Neural progenitor cell (in vitro differentiated cells): ENCODE data around the gene TICRR. TPM values are rescaled to one million over a fixed set of nuclear protein-coding genes. Genes with fewer than 3 reads are reported as not detected.

ENCODE experiments used
- DNase-seq: peaks from one replicate; pipeline ENCODE4 v3.0.0-alpha.2; 2016; ENCODE audit warnings: low spot score
- H2AFZ ChIP-seq: fragments of 200-600 bp; sonication (generic); replicated peaks from 2 replicates; pipeline ENCODE4 v1.6.1; 2016; ENCODE audit warnings: antibody characterized with exemption
- H3F3A ChIP-seq: fragments of 200-600 bp; sonication (generic); 2 replicates; pipeline ENCODE4 v1.6.1; 2016; ENCODE audit warnings: antibody characterized with exemption, low read depth
- H3K27ac ChIP-seq: fragments of 200-600 bp; sonication (generic); 2 replicates; pipeline ENCODE4 v1.5.1; 2016; ENCODE audit warnings: mild to moderate bottlenecking
- H3K27me3 ChIP-seq: fragments of 200-600 bp; sonication (generic); 2 replicates; pipeline ENCODE4 v1.6.1; 2016; ENCODE audit warnings: mild to moderate bottlenecking, moderate library complexity
- H3K36me3 ChIP-seq: fragments of 200-600 bp; sonication (generic); 2 replicates; pipeline ENCODE4 v1.5.1; 2016
- H3K4me1 ChIP-seq: fragments of 200-600 bp; sonication (generic); 2 replicates; pipeline ENCODE4 v1.6.1; 2016; ENCODE audit warnings: mixed run types
- H3K4me2 ChIP-seq: fragments of 200-600 bp; sonication (generic); 2 replicates; pipeline ENCODE4 v1.6.1; 2016
- H3K4me3 ChIP-seq: fragments of 200-600 bp; sonication (generic); 2 replicates; pipeline ENCODE4 v1.5.1; 2016
- H3K79me2 ChIP-seq: fragments of 200-600 bp; sonication (generic); 2 replicates; pipeline ENCODE4 v1.6.1; 2016; ENCODE audit warnings: low read depth
- H3K9ac ChIP-seq: fragments of 200-600 bp; sonication (generic); 2 replicates; pipeline ENCODE4 v1.6.1; 2016
- H3K9me3 ChIP-seq: fragments of 200-600 bp; sonication (generic); 2 replicates; pipeline ENCODE4 v1.5.1; 2016; ENCODE audit warnings: low read depth
- H4K20me1 ChIP-seq: fragments of 200-600 bp; sonication (generic); 2 replicates; pipeline ENCODE4 v1.6.1; 2016; ENCODE audit warnings: low read depth
- H3K27ac Mint-ChIP-seq: 3 replicates; pipeline ENCODE4 v1.8.0; 2021; ENCODE audit warnings: mixed read lengths
- H3K27me3 Mint-ChIP-seq: 2 replicates; pipeline ENCODE4 v1.8.0; 2022; ENCODE audit warnings: low read depth, mild to moderate bottlenecking, inconsistent platforms, moderate library complexity, mixed read lengths; ENCODE audit not compliant: insufficient read depth
- H3K36me3 Mint-ChIP-seq: 3 replicates; pipeline ENCODE4 v1.8.0; 2021; ENCODE audit warnings: mixed read lengths
- H3K4me1 Mint-ChIP-seq: 3 replicates; pipeline ENCODE4 v1.8.0; 2021; ENCODE audit warnings: mixed read lengths
- H3K4me3 Mint-ChIP-seq: 3 replicates; pipeline ENCODE4 v1.8.0; 2021; ENCODE audit warnings: mild to moderate bottlenecking, moderate library complexity, mixed read lengths
- H3K9me3 Mint-ChIP-seq: 3 replicates; pipeline ENCODE4 v1.8.0; 2020; ENCODE audit warnings: mixed read lengths
- CTCF ChIP-seq: fragments of 200-600 bp; sonication (generic); IDR thresholded peaks from 2 replicates; pipeline ENCODE4 v1.5.1; 2017; ENCODE audit warnings: antibody characterized with exemption, mild to moderate bottlenecking
- EZH2 ChIP-seq: fragments of 200-600 bp; sonication (generic); IDR thresholded peaks from 2 replicates; pipeline ENCODE4 v1.6.1; 2017; ENCODE audit warnings: antibody characterized with exemption, mild to moderate bottlenecking, moderate library complexity
- EZH2phosphoT487 ChIP-seq: fragments of 200-600 bp; sonication (generic); IDR thresholded peaks from 2 replicates; pipeline ENCODE4 v1.6.1; 2017; ENCODE audit warnings: antibody characterized with exemption
- total RNA-seq: library from RNA; depleted of rRNA; stranded (reverse); fragments of >200 nt; gene quantifications from 2 replicates; pipeline ENCODE4 v1.2.3, GENCODE V29; 2015; ENCODE audit warnings: low replicate concordance

The TICRR gene
- total RNA-seq, 1 donor from 2014 or later: 19.6 TPM

DNA sequence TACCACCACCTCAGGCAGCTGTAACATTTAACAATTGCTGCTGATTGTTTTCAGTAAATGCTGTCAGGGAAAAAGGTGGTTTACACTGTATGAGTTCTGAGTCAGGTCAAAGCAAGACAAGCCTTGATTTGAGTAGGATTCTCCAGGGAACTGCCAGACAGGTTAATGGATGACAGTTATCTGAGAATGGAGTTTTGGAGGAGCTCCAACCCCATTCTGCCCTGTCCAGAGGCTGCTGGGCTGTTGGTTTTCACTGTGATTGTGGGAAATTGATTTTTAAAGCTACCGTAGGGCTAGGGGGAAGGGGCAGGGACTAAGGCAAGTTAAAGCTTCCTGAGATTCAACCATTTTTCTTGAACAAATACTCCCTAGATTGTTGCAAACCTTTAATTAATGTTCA is 39.9 kb downstream of the TICRR start:
- Mint-ChIP-seq H3K4me1 (no peaks in the 10 kb centered on the region), H3K27me3 (no peaks in the 10 kb centered on the region), H3K36me3 (peaks cover 63% of the 10 kb centered on the region), H3K9me3 (peaks cover 19% of the 10 kb centered on the region), H3K4me3 (no peak overlapping the region), H3K27ac (no peak overlapping the region)
- no peak overlapping the region for H2AFZ ChIP-seq
- TF ChIP-seq EZH2phosphoT487: no peak
- TF ChIP-seq EZH2: no peak
- TF ChIP-seq CTCF: no peak
- peaks cover 7% of the 10 kb centered on the region for H3K9me3 ChIP-seq
- no peak overlapping the region for H3K4me2 ChIP-seq
- no peak overlapping the region for H3K27ac ChIP-seq
- H3K9ac ChIP-seq: no peak overlapping the region
- H3K36me3 ChIP-seq: peaks cover 41% of the 10 kb centered on the region
- H3K4me1 ChIP-seq: no peaks in the 10 kb centered on the region
- H3K27me3 ChIP-seq: no peaks in the 10 kb centered on the region
- no peak for DNase-seq
- peaks cover 6% of the 10 kb centered on the region for H3K79me2 ChIP-seq
- H3F3A ChIP-seq: no peaks in the 10 kb centered on the region
- H4K20me1 ChIP-seq: no peaks in the 10 kb centered on the region
- no peak overlapping the region for H3K4me3 ChIP-seq

- Histone ChIP-seq H3K4me1 (no peaks in the 10 kb centered on the region), H3K9me3 (peaks cover 4% of the 10 kb centered on the region), H3K4me2 (no peak overlapping the region), H2AFZ (no peak overlapping the region), H3K27ac (no peak overlapping the region), H3K36me3 (peaks cover 35% of the 10 kb centered on the region), H3F3A (no peaks in the 10 kb centered on the region), H3K27me3 (no peaks in the 10 kb centered on the region), H3K4me3 (no peak overlapping the region), H3K79me2 (peaks cover 6% of the 10 kb centered on the region), H3K9ac (no peak overlapping the region), H4K20me1 (no peaks in the 10 kb centered on the region)
- no peak for TF ChIP-seq EZH2phosphoT487
- no peak for TF ChIP-seq EZH2
- no peak for TF ChIP-seq CTCF
- peaks cover 55% of the 10 kb centered on the region for H3K36me3 Mint-ChIP-seq
- peaks cover 16% of the 10 kb centered on the region for H3K9me3 Mint-ChIP-seq
- H3K4me3 Mint-ChIP-seq: no peak overlapping the region
- no peak overlapping the region for H3K27ac Mint-ChIP-seq
- H3K27me3 Mint-ChIP-seq: no peaks in the 10 kb centered on the region
- DNase-seq: no peak
- no peaks in the 10 kb centered on the region for H3K4me1 Mint-ChIP-seq
These were observed 41.0 kb downstream of the TICRR start for GRCh38 chr15:89616228-89616627.

- no peak overlapping the region for H3K9ac ChIP-seq
- TF ChIP-seq EZH2phosphoT487 (no peak), CTCF (no peak), EZH2 (no peak)
- H3K9me3 ChIP-seq: no peaks in the 10 kb centered on the region
- H3K4me3 Mint-ChIP-seq: no peak overlapping the region
- no peaks in the 10 kb centered on the region for H3F3A ChIP-seq
- H2AFZ ChIP-seq: no peak overlapping the region
- no peak overlapping the region for H3K27ac Mint-ChIP-seq
- no peaks in the 10 kb centered on the region for H3K4me1 ChIP-seq
- H3K36me3 ChIP-seq: peaks cover 15% of the 10 kb centered on the region
- peaks cover 2% of the 10 kb centered on the region for H3K27me3 Mint-ChIP-seq
- H4K20me1 ChIP-seq: peaks cover 8% of the 10 kb centered on the region
- H3K27me3 ChIP-seq: no peaks in the 10 kb centered on the region
- H3K4me1 Mint-ChIP-seq: no peaks in the 10 kb centered on the region
- no peaks in the 10 kb centered on the region for H3K9me3 Mint-ChIP-seq
- H3K4me2 ChIP-seq: no peak overlapping the region
- no peaks in the 10 kb centered on the region for H3K79me2 ChIP-seq
- no peak overlapping the region for H3K27ac ChIP-seq
- no peak for DNase-seq
- no peak overlapping the region for H3K4me3 ChIP-seq
- H3K36me3 Mint-ChIP-seq: peaks cover 50% of the 10 kb centered on the region
These were observed 46.3 kb downstream of the TICRR start for GRCh38 chr15:89621547-89621946.
